Measurements from ENCODE around the gene KIAA1614.
"Not testable (repeated sequence)": the region's sequence is repeated elsewhere in the genome, so short reads cannot be mapped to it uniquely, and the experiment has no call there.

The KIAA1614 gene

GRCh38 chr1:180951836-180952656, 39.3 kb downstream of the KIAA1614 start:
- DNase-seq (ENCODE audit: low read depth): no peak

DNA sequence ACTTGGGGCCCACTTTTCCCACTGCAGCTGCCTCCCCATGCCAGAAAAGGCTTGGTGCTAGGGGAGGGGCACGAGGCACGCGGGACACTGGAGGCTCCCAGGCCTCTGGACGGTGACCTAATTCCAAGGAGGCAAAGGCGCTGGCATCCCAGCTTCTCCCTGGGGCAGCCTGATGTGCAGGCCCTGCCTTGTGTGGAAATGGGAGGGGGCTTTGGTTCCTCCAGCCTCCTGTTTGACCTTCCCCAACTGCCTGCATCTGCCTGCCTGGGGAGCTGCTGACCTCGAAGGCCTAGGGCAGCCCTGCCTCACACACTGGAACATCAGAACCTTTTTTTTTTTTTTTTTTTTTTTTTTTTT, 39.9 kb downstream of the KIAA1614 start:
- no peak for DNase-seq (ENCODE audit: low read depth)
- no peak overlapping the region for H3K4me3 ChIP-seq (ENCODE audit: low read depth, low read length)

More at GRCh38 chr1:180951836-180952656, 39.3 kb downstream of the KIAA1614 start:
- no peak overlapping the region for H3K4me3 ChIP-seq (ENCODE audit: low read depth, low read length)

- DNase-seq (ENCODE audit: low read depth): no peak
- H3K4me3 ChIP-seq (ENCODE audit: low read depth, low read length): peak overlapping the region; percentile 44
Observed at GRCh38 chr1:180953291-180954004, 40.8 kb downstream of the KIAA1614 start.

GRCh38 chr1:180954005-180954800, 41.5 kb downstream of the KIAA1614 start:
- DNase-seq (ENCODE audit: low read depth): peak; percentile 9
- H3K4me3 ChIP-seq (ENCODE audit: low read depth, low read length): peak overlapping the region; percentile 44

- no peak overlapping the region for H3K4me3 ChIP-seq (ENCODE audit: low read depth, low read length)
- DNase-seq (ENCODE audit: low read depth): no peak
Observed at GRCh38 chr1:180954801-180955165, 42.1 kb downstream of the KIAA1614 start.

DNA sequence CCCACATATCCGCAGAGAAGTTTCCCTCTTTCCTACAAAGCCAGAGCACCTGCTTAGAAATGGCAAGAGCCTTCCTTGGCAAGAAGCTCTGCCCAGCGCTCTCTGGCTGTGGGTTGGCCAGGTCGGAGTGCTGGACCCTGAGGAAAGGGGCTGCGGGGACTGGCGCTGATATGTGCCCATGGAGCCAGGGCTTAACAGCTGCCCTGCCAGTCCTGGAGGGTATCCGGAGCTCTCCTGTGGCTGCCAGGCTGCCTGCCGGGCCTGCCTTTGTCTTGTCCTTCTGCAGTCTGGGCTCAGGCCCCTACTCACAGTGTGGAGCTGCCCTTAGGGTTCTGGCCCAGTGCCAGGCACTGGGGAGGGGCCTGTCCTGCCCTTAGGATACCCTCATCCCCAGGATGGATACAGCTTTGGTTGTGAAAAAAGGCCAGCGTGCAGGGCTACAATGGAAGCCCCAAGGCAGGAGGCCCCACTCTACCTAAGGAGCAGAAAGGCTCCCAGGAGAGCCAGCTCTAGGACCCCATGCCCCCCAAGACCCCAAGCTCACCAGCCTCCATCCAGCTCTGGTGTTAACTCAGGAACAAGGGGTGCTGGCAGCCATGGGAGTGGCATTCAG, 43.4 kb downstream of the KIAA1614 start:
- no peak overlapping the region for H3K4me3 ChIP-seq (ENCODE audit: low read depth, low read length)
- DNase-seq (ENCODE audit: low read depth): no peak

DNA sequence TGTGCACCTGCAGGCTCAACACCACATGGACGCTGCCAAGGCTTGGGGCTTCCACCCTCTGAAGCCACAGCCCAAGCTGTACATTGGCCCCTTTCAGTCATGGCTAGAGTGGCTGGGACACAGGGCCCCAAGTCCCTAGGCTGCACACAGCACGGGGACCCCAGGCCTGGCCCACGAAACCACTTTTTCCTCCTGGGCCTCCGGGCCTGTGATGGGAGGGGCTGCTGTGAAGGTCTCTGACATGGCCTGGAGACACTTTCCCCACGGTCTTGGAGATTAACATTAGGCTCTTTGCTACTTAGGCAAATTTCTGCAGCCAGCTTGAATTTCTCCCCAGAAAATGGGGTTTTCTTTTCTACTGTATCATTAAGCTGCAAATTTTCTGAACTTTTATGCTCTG, 46.9 kb downstream of the KIAA1614 start:
- not testable (repeated sequence) for DNase-seq (ENCODE audit: low read depth); H3K4me3 ChIP-seq (ENCODE audit: low read depth, low read length)

DNA sequence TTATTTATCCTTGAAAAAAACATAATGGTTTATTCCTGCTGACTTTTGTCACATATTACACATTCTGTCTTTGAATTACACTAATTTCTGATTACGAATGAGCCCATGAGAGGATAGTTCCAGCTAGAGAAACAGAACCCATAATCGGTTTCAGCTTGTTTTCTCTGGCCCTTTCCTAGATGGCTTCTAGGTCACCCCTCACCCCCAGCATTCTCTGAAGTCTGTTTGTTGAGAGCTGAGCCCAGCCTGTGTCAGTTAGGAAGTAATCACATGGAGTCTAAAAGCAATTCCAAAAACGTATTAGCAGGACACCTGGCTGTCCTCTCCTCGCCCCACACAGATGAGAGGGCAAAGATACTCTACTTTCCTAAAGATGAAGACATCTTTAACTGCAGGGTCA, 48.9 kb downstream of the KIAA1614 start:
- no peak overlapping the region for H3K4me3 ChIP-seq (ENCODE audit: low read depth, low read length)
- DNase-seq (ENCODE audit: low read depth): no peak

GRCh38 chr1:180962178-180962577, 49.5 kb downstream of the KIAA1614 start:
- H3K4me3 ChIP-seq (ENCODE audit: low read depth, low read length): no peak overlapping the region
- DNase-seq (ENCODE audit: low read depth): peak; percentile 19

DNA sequence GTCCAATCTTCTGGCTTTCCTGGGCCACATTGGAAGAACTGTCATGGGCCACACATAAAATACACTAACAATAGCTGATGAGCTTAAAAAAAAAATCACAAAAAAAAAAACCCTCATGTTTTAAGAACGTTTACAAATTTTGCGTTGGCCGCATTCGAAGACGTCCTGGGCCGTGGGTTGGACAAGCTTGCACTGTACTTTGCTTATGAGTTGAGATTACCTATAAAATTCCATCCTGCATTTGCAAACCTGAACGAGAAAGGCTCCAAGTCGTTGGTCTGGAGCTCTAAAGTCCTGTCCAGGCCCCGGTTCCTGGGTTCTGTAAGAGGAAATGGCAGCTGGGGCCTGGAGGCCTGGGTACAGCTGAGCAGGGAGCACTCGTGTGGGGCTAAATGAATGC, 51.4 kb downstream of the KIAA1614 start:
- H3K4me3 ChIP-seq (ENCODE audit: low read depth, low read length): no peak overlapping the region
- DNase-seq (ENCODE audit: low read depth): no peak

GRCh38 chr1:180964595-180964994, 51.9 kb downstream of the KIAA1614 start:
- no peak for DNase-seq (ENCODE audit: low read depth)
- H3K4me3 ChIP-seq (ENCODE audit: low read depth, low read length): no peak overlapping the region

DNA sequence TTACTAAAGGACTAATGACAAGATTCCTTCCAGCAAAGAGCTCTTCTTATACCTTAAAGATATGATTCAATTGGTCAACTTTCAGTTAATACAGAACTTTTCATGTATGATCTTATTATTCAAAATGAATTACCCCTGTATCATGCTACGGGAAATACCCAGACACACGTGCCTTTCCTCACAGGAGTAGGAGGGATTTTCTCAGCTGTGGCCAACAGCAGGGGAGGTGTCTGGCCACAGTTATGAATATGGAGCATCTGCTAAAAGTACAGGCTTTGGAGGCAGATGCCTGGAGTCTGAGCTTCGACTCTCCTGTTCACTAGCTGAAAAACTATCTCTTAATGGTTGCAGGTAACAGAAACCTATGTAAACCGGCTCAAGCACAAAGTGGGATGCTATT, 53.6 kb downstream of the KIAA1614 start:
- DNase-seq (ENCODE audit: low read depth): no peak

DNA sequence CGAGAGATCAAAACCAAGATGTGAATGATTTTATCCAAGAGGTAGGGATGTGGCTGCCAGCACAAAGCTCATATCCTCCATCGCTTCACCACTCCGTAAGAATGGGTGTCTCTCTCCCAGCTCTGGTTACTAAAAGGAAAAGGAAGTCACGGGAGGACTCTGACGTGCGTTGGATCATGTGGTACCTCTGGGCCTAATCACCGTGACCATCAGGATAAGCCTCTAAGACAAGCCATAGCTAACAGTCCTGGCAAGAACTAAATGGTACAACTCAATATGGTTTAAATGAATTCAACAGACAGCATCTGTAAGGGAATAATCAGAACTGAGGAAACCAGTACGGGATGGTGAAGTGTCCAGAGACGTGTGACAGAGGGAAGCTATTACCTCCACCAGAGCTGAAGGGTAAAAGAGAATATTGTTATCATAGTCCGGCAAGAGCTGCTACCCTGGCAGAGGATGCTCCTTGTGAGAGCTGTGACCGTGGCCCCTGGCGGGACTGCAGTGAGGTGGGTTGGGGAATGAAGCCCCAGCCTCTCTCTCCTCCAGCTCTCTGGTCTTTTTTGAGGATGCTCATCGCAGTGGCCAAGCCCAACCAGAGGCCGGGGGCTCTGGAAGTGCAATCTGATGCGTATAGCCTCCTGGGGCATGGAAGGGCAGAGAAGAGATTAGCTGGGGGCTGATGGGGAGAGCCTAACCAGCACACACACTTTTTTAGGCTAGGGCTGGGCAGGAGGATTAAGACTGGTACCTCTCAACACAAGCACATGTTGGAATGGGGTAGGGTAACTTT, 54.2 kb downstream of the KIAA1614 start:
- DNase-seq (ENCODE audit: low read depth): no peak
- no peak overlapping the region for H3K4me3 ChIP-seq (ENCODE audit: low read depth, low read length)

More for the DNA sequence above, 53.6 kb downstream of the KIAA1614 start:
- H3K4me3 ChIP-seq (ENCODE audit: low read depth, low read length): no peak overlapping the region

- no peak for DNase-seq (ENCODE audit: low read depth)
- H3K4me3 ChIP-seq (ENCODE audit: low read depth, low read length): no peak overlapping the region
Observed at GRCh38 chr1:180967558-180967957, 54.9 kb downstream of the KIAA1614 start.

GRCh38 chr1:180968834-180969233, 56.1 kb downstream of the KIAA1614 start:
- not testable (repeated sequence) for H3K4me3 ChIP-seq (ENCODE audit: low read depth, low read length); DNase-seq (ENCODE audit: low read depth)

DNA sequence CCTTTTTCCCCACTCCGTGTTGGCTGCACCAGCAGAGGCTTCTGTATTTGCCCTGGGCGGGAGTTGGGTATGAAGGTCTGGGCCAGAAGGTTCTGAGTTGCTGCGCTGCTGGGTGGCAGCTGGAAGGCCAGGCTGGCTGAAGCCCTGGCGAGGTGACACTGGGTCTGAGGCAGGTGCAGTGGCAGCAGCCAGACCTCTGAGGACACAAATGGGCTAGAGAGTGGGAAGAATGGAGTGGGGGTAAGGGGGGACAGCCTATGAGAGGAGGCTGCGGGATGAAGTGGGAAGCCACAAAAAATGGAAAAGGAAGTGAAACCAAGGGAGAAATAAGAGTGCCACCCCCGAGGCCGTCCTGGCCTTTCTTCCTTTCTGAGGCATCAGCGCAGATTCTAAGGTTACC, 56.7 kb downstream of the KIAA1614 start:
- H3K4me3 ChIP-seq (ENCODE audit: low read depth, low read length): no peak overlapping the region
- no peak for DNase-seq (ENCODE audit: low read depth)

GRCh38 chr1:180970333-180971079, 57.8 kb downstream of the KIAA1614 start:
- H3K4me3 ChIP-seq (ENCODE audit: low read depth, low read length): no peak overlapping the region
- DNase-seq (ENCODE audit: low read depth): no peak

- no peak for DNase-seq (ENCODE audit: low read depth)
- H3K4me3 ChIP-seq (ENCODE audit: low read depth, low read length): no peak overlapping the region
Observed at GRCh38 chr1:180971273-180971997, 58.7 kb downstream of the KIAA1614 start.

Data from skeletal muscle cell (primary cell).